HepG2 (cell line): Measurements from ENCODE around the gene CPEB4. TPM values are rescaled to one million over a fixed set of nuclear protein-coding genes. Genes with fewer than 3 reads are reported as not detected.

Source experiments
- ATAC-seq: fragments of 200-7000 bp; cut with Tn5 transposase; 3 replicates; pipeline ENCODE4 v1.9.1; 2020; ENCODE audit warnings: mild to moderate bottlenecking, moderate library complexity
- BruUV-seq: library from RNA; stranded (reverse); fragments of 400-500 nt; replicated peaks from 2 replicates; lab custom pipeline; 2021; lab: Mats Ljungman, UMichigan
- CTCF ChIA-PET: fragments of 300-600 bp; formaldehyde crosslinking; extraction: SDS; loops from one replicate; lab custom pipeline; 2021; ENCODE audit warnings: low total read pairs, inconsistent platforms, low intra/inter-chr PET ratio; lab: Yijun Ruan, JAX
- POLR2A ChIA-PET: fragments of 350-600 bp; sonication (Branson Sonifier 250); formaldehyde crosslinking; loops from one replicate; lab custom pipeline; 2020; ENCODE audit warnings: antibody characterized with exemption, inconsistent platforms; lab: Yijun Ruan, JAX
- DNase-seq: peaks from one replicate; pipeline ENCODE4 v3.0.0-alpha.2; 2015; ENCODE audit warnings: low spot score
- FAIRE-seq: peaks from 3 replicates; lab custom pipeline; 2011; peaks lifted over from hg19 to GRCh38; lab: Jason Lieb, UNC
- H2AFZ ChIP-seq: one replicate; pipeline ENCODE4 v1.6.1; 2011; ENCODE audit warnings: low read length, inconsistent platforms
- H3K27ac ChIP-seq: fragments of 300-600 bp; 3 replicates; pipeline ENCODE4 v1.8.0; 2011; ENCODE audit warnings: mixed run types, mild to moderate bottlenecking, mixed read lengths, low read length, inconsistent platforms; ENCODE audit not compliant: insufficient read depth; ENCODE audit errors: extremely low read length
- H3K27me3 ChIP-seq, 2 experiments: fragments of 200-600 bp in 1 of 2; 2 replicates in 1 of 2; 3 replicates in 1 of 2; pipeline versions ENCODE4 v1.6.0 to v1.8.0; 2011; ENCODE audit warnings: low read length in 2 of 2, mild to moderate bottlenecking in 2 of 2, moderate library complexity in 2 of 2, inconsistent platforms in 1 of 2; ENCODE audit not compliant: insufficient read depth in 2 of 2, control insufficient read depth in 1 of 2
- H3K36me3 ChIP-seq, 2 experiments: fragments of 200-600 bp in 1 of 2; replicated peaks in 1 of 2; 2 replicates in 1 of 2; 3 replicates in 1 of 2; pipeline versions ENCODE4 v1.5.1 to v1.8.0; 2011; ENCODE audit warnings: low read length in 2 of 2, inconsistent platforms in 1 of 2; ENCODE audit not compliant: insufficient read depth in 2 of 2, control insufficient read depth in 1 of 2
- H3K4me1 ChIP-seq: 2 replicates; pipeline ENCODE4 v1.5.1; 2012; ENCODE audit warnings: low read length, inconsistent platforms; ENCODE audit not compliant: insufficient read depth
- H3K4me2 ChIP-seq: 2 replicates; pipeline ENCODE4 v1.6.0; 2011; ENCODE audit warnings: low read depth, low read length, inconsistent platforms
- H3K4me3 ChIP-seq, 3 experiments: fragments of 200-600 bp in 1 of 3; sonication (generic), shearing (Covaris generic) in 1 of 3; replicated peaks in 1 of 3; 2 replicates each; pipeline ENCODE4 v1.5.1; 2011 to 2016; ENCODE audit warnings: low read length in 3 of 3, inconsistent platforms in 2 of 3, low read depth in 2 of 3, mild to moderate bottlenecking in 2 of 3, control low read depth in 1 of 3, mixed read lengths in 1 of 3; ENCODE audit not compliant: insufficient read depth in 1 of 3
- H3K79me2 ChIP-seq: one replicate; pipeline ENCODE4 v1.6.1; 2011; ENCODE audit warnings: low read length, inconsistent platforms; ENCODE audit not compliant: insufficient read depth
- H3K9ac ChIP-seq: 2 replicates; pipeline ENCODE4 v1.6.0; 2011; ENCODE audit warnings: mild to moderate bottlenecking, low read depth, low read length, inconsistent platforms; ENCODE audit not compliant: insufficient read depth
- H3K9me3 ChIP-seq: 2 replicates; pipeline ENCODE4 v1.5.1; 2012; ENCODE audit warnings: mild to moderate bottlenecking, low read length
- H4K20me1 ChIP-seq: 2 replicates; pipeline ENCODE4 v1.6.0; 2011; ENCODE audit warnings: inconsistent platforms, mild to moderate bottlenecking, low read length, moderate library complexity; ENCODE audit not compliant: insufficient read depth
- AHR ChIP-seq: IDR thresholded peaks from 2 replicates; pipeline ENCODE4 v1.6.1; 2018; ENCODE audit warnings: missing genetic modification reagents, missing compliant biosample characterization
- ASH2L ChIP-seq: fragments of 300-600, 200-600 bp; sonication (generic); IDR thresholded peaks from 2 replicates; pipeline ENCODE4 v1.7.0; 2017; ENCODE audit warnings: low read depth, mild to moderate bottlenecking, moderate library complexity, mixed read lengths, low read length; ENCODE audit not compliant: insufficient read length
- ATF5 ChIP-seq: sonication (generic); formaldehyde crosslinking; IDR thresholded peaks from 2 replicates; pipeline ENCODE4 v1.4.0; 2020; ENCODE audit warnings: mild to moderate bottlenecking, low read depth, missing genetic modification reagents
- EP300 ChIP-seq, 3 experiments: sonication (generic) in 1 of 3; formaldehyde crosslinking in 1 of 3; IDR thresholded peaks; 2 replicates each; pipeline versions ENCODE4 v1.5.1 to v1.6.1; 2011 to 2020; ENCODE audit warnings: low read depth in 2 of 3, low read length in 2 of 3, borderline replicate concordance in 1 of 3, improper control_type of control experiment in 1 of 3, mild to moderate bottlenecking in 1 of 3, missing genetic modification reagents in 1 of 3, moderate library complexity in 1 of 3
- FOXM1 ChIP-seq: sonication (generic); formaldehyde crosslinking; IDR thresholded peaks from 2 replicates; pipeline ENCODE4 v1.5.0; 2020; ENCODE audit warnings: missing genetic modification reagents
- GATAD2A ChIP-seq: IDR thresholded peaks from 2 replicates; pipeline ENCODE4 v1.6.1; 2016
- ISL2 ChIP-seq: sonication (generic); formaldehyde crosslinking; IDR thresholded peaks from 2 replicates; pipeline ENCODE4 v1.5.0; 2020; ENCODE audit warnings: missing genetic modification reagents
- MAFF ChIP-seq: IDR thresholded peaks from 2 replicates; pipeline ENCODE4 v1.6.1; 2011; ENCODE audit warnings: low read depth, low read length, improper control_type of control experiment
- MAFK ChIP-seq, 2 experiments: IDR thresholded peaks in 1 of 2; conservative IDR thresholded peaks in 1 of 2; 2 replicates each; pipeline ENCODE4 v1.6.1; 2011; ENCODE audit warnings: improper control_type of control experiment in 2 of 2, low read length in 2 of 2
- MNT ChIP-seq: fragments of 450-650 bp; IDR thresholded peaks from 2 replicates; pipeline ENCODE4 v1.6.1; 2016
- NR2F6 ChIP-seq, 2 experiments: IDR thresholded peaks; 2 replicates each; pipeline ENCODE4 v1.6.1; 2016; ENCODE audit warnings: antibody characterized with exemption in 1 of 2, mild to moderate bottlenecking in 1 of 2
- POLR2A ChIP-seq, 2 experiments: IDR thresholded peaks; 2 replicates each; pipeline ENCODE4 v1.6.1; 2011; ENCODE audit warnings: low read depth in 2 of 2, low read length in 2 of 2, mild to moderate bottlenecking in 1 of 2, moderate library complexity in 1 of 2; ENCODE audit not compliant: insufficient read depth in 1 of 2
- RNF219 ChIP-seq: sonication (generic); formaldehyde crosslinking; IDR thresholded peaks from 2 replicates; pipeline ENCODE4 v1.5.0; 2020; ENCODE audit warnings: mild to moderate bottlenecking, missing genetic modification reagents
- SIX1 ChIP-seq: sonication (generic); formaldehyde crosslinking; IDR thresholded peaks from 2 replicates; pipeline ENCODE4 v1.4.0; 2020; ENCODE audit warnings: missing genetic modification reagents, borderline replicate concordance
- SOX6 ChIP-seq, 2 experiments: fragments of 450-650 bp in 1 of 2; sonication (generic) in 1 of 2; formaldehyde crosslinking in 1 of 2; IDR thresholded peaks; 2 replicates each; pipeline versions ENCODE4 v1.4.0 to v1.6.1; 2017 to 2020; ENCODE audit warnings: antibody characterized with exemption in 1 of 2, mild to moderate bottlenecking in 1 of 2, missing genetic modification reagents in 1 of 2
- TCF7 ChIP-seq: sonication (generic); IDR thresholded peaks from 2 replicates; pipeline ENCODE4 v1.6.1; 2016; ENCODE audit warnings: antibody characterized with exemption, low read depth
- ZNF230 ChIP-seq: sonication (generic); formaldehyde crosslinking; IDR thresholded peaks from 2 replicates; pipeline ENCODE4 v1.4.0; 2020; ENCODE audit warnings: mild to moderate bottlenecking, missing genetic modification reagents
- ZNF550 ChIP-seq: sonication (generic); formaldehyde crosslinking; IDR thresholded peaks from 2 replicates; pipeline ENCODE4 v1.4.0; 2020; ENCODE audit warnings: mild to moderate bottlenecking, missing genetic modification reagents, borderline replicate concordance
- ZNF576 ChIP-seq: sonication (generic); formaldehyde crosslinking; IDR thresholded peaks from 2 replicates; pipeline ENCODE4 v1.4.0; 2020; ENCODE audit warnings: mild to moderate bottlenecking, missing genetic modification reagents
- ZNF713 ChIP-seq: sonication (generic); formaldehyde crosslinking; IDR thresholded peaks from 2 replicates; pipeline ENCODE4 v1.4.0; 2020; ENCODE audit warnings: mild to moderate bottlenecking, missing genetic modification reagents
- WGBS: methylation state at CpG from one replicate; pipeline ENCODE4 v1.1.6; 2017; ENCODE audit warnings: low lambda C conversion rate; 5-methylcytosine and 5-hydroxymethylcytosine counted together
- in situ Hi-C: cut with HindIII; loops from 2 replicates; pipeline ENCODE4 v1.10.0; 2017; ENCODE audit warnings: low pct_unique_long_range_greater_than_20kb; ENCODE audit not compliant: extremely low pct_ligation_motif_present
- intact Hi-C: fragments of 100-400 bp; cut with micrococcal nuclease; formaldehyde crosslinking; loops from one replicate; pipeline ENCODE4 v1.10.0; 2022; ENCODE audit not compliant: unreplicated experiment
- polyA plus RNA-seq, 8 experiments: library from polyadenylated mRNA; depleted of rRNA in 3 of 8; stranded (reverse) in 7 of 8; unstranded in 1 of 8; fragments of >200 nt; fragmentation: Illumina TruSeq in 4 of 8; extraction: Trizol in 4 of 8; gene quantifications; 2 replicates each; pipeline versions ENCODE4 v1.2.1 to v1.2.3, GENCODE V29; 2011 to 2016; ENCODE audit warnings: low read depth in 4 of 8, missing spikeins in 1 of 8, mixed read lengths in 1 of 8; ENCODE audit not compliant: insufficient read depth in 1 of 8
- total RNA-seq, 5 experiments: library from RNA; depleted of rRNA; stranded (reverse); fragments of >200 nt; fragmentation: Illumina TruSeq; extraction: Trizol; gene quantifications; 2 replicates each; pipeline ENCODE4 v1.2.3, GENCODE V29; 2016; ENCODE audit warnings: low read depth in 1 of 5

Gene CPEB4
- total and polyA plus RNA-seq, 2 of the 13 experiments (the other 11 are each of a cell fraction or from before 2014, with no cell fraction given): 7.7 to 26.7 TPM

- peaks cover 12 to 34% of the 10 kb centered on the region in 2 experiments for H3K36me3 ChIP-seq
- TF ChIP-seq ZNF576 (CRISPR knock-in tag) (no peak), MAFK (conservative IDR thresholded peaks at IDR 0.05 in 1 of 2, IDR thresholded peaks at IDR 0.05 in 1 of 2; ENCODE audit: low read length in 2 of 2) (peak; percentile 60 to 65; a peak in 3 of 4 replicates), AHR (CRISPR knock-in tag) (no peak), POLR2A (IDR thresholded peaks at IDR 0.05; ENCODE audit: insufficient read depth in 1 of 2, low read depth in 2 of 2, low read length in 2 of 2) (no peak), MAFF (peak; percentile 65; the same call in 1 of the 2 replicates), EP300 (IDR thresholded peaks at IDR 0.05; ENCODE audit: low read depth in 2 of 2, low read length in 2 of 2) (peak in 1 of 2 experiments; percentile 88; a peak in 2 of 4 replicates), EP300 (CRISPR knock-in tag; IDR thresholded peaks at IDR 0.05; ENCODE audit: borderline replicate concordance) (no peak), ISL2 (CRISPR knock-in tag) (peak; percentile 84), SOX6 (IDR thresholded peaks at IDR 0.05) (no peak), SOX6 (CRISPR knock-in tag; IDR thresholded peaks at IDR 0.05) (peak; percentile 84), ASH2L (peak; percentile 81), NR2F6 (IDR thresholded peaks at IDR 0.05) (peak; percentile 43), NR2F6 (CRISPR knock-in tag; IDR thresholded peaks at IDR 0.05) (peak; percentile 26), SIX1 (CRISPR knock-in tag) (no peak), MNT (no peak), ZNF230 (CRISPR knock-in tag) (no peak), ZNF550 (CRISPR knock-in tag) (no peak), ATF5 (CRISPR knock-in tag) (no peak), RNF219 (CRISPR knock-in tag) (no peak), ZNF713 (CRISPR knock-in tag) (no peak), TCF7 (peak; percentile 48; the same call in 1 of the 2 replicates), FOXM1 (no peak), GATAD2A (CRISPR knock-in tag) (peak; percentile 81)
Measured at GRCh38 chr5:173953528-173954090, 65.5 kb downstream of the CPEB4 start.

More at GRCh38 chr5:173953528-173954090, 65.5 kb downstream of the CPEB4 start:
- ChIA-PET CTCF (no interaction called here), POLR2A (interaction anchor here (1.2 to 2.2 kb wide), 6 partner anchors 12 to 151 kb away, joined by 3 to 15 read pairs (median 4); no protein-coding TSS in a partner anchor)
- peak; percentile 83 for DNase-seq
- Histone ChIP-seq H3K79me2 (no peaks in the 10 kb centered on the region), H3K9me3 (no peaks in the 10 kb centered on the region), H2AFZ (no peak overlapping the region), H3K4me1 (peaks cover 71% of the 10 kb centered on the region), H3K27ac (peak overlapping the region; percentile 79), H3K4me2 (peak overlapping the region; percentile 37), H3K4me3 (no peak overlapping the region), H3K27me3 (no peaks in the 10 kb centered on the region), H3K9ac (no peak overlapping the region), H4K20me1 (no peaks in the 10 kb centered on the region)
- peak; percentile 93 for ATAC-seq
- 3% methylated on average over 5 of the region's 5 CpGs for WGBS
- intact Hi-C loops (loop anchor here (1.0 kb wide), 1 partner anchor 16 kb away; no protein-coding TSS in a partner anchor), in situ Hi-C loops (loop anchor here (25.0 kb wide), 1 partner anchor 191 kb away; no protein-coding TSS in a partner anchor)
- BruUV-seq: no TSS peak
- FAIRE-seq: no peak
